ENCODE data around the gene DPH1.
"Not testable (repeated sequence)": the region's sequence is repeated elsewhere in the genome, so short reads cannot be mapped to it uniquely, and the experiment has no call there.

DPH1 gene

DNA sequence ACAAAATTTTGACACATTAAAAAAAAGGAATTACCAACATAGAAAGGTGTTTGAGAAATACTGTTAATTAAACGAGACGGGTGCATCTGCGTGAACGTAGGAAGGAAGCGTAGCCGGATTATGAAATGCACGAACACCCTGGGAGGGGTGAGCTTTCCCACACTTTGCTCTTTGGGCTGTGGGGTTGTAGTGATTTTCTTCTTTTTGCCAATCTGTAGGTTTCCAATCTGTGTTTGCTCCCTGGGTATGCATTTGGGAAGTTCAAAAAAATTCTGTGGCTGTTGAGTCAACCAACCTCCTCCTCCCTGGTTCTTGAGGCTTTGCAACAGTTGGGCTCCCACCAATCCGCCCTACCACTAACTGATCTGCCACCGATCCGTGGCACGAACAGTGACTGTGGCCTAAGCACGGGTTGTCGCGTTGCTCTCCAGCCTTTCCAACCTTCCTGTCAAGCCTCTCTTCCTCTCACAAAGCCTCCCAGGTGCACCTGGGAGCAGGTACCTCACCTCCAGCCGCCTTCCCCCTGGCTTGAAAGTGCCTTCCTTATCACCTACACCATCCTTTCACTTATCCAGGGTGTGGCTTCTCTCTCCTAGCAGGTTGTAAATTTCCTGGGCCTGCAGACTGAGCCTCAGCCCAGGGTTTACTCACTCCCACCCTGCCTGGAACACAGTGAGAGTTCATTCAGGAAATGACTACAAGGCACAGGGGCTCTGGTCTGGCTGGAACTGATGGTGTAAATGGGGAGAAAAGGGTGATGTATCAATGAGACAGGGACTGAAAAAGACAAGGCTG is 21.4 kb upstream of the DPH1 start:
- no peak for DNase-seq

DNA sequence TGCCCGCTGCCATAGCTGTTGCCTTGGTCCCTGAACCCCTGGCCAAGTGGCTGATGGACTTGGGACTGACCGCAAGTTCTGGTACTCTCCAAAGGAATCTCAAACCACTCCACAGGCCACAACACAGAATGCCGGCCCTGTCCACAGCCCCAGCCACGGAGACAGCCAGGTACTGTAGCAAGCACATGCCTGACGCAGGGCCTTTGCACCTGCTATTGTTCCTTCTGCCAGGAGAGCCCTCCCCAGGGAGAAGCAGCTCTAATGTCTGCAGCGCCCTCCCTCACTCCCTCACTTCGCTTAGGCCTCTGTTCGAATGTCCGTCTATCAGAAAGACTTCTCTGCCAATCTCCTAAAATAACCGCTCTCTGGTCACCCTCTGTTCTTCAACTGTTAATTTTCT is 20.2 kb upstream of the DPH1 start:
- no peak for DNase-seq

DNA sequence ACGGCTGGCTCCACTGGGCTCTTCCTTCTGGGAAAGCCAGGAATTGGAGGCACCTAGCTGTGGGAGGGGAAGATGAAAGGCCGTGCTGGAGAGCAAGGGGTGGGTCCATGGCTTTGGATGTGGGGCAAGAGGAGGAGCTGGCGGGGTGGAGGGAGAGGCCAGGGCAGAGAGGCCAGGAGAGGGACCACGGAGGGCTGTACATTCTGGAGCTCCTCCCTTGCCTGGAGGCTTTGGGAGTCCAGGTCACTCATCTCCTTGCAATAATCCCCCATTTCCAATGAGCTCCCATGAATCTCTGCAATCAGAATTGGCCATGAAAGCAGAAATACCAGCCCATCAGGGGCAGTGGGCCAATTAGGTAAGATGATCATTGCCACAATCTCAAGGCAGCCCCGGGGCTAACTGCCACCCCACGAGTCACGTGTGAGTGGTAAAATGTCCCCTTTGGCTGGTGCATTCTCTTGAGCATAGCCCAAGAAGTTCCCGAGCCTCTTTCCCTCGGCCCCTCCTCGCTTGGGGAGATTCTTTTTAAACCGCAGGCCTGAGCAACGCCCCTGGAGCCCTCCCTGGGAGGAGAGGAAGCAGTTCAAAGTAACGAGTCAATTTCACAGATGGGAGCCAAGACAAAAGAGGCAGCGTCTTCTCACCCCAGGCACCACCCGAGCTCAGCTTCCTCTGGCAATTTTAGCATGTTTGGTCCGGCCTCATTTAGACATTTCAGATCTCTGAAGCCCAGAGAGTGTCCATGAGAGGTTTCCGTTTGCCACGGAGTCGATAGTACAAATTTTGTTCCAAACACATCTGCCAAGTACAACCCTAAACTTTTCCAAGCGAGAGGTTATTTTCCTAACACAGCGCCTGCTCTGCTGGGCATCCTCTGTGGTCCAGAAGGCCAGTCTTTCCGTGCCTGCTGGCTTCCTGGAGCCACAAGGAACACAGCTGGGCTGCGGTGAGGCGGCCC is 18.3 kb upstream of the DPH1 start:
- DNase-seq = no peak

DNA sequence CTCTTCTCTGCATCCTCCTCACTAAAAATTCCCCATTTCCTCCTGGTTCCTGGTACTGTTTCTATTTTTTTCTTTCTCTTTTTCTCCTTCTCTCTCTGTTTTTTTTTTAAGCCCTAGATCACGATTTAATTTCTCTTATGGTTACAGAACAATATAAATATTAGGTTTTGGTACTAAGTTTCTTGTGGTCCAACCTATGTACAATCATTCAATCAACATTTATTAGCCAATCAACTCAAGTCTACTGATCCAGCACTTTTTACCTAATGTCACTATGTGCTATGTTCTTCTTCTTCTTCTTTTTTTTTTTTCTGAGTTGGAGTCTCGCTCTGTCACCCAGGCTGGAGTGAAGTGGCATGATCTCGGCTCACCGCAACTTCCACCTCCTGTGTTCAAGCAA is 17.5 kb upstream of the DPH1 start:
- DNase-seq = no peak

DNA sequence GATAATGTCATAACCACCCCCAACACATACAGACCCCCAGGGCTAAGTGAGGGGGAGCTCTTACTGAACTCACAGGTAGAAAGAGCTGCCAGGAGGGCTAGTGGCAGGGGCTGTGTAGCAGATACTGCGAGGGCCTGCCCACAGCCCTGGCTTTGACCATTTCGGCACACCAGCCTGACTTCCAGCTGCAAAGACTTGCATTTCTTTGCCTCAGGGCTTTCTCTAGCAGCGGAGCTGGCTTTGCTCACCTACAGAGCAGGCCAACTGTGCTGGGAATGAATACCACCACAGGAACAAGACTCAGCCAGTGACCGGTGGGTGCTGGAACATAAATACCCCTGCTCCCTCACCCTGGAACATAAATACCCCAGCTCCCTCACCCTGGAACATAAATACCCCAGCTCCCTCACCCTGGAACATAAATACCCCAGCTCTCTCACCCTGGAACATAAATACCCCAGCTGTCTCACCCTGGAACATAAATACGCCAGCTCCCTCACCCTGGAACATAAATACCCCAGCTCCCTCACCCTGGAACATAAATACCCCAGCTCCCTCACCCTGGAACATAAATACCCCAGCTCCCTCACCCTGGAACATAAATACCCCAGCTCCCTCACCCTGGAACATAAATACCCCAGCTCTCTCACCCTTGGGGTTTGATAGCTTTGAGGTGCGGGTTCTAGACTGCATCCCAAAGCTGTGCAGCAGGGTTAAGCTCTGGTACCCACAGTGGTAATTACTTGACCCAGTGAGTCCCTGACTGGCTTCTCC is 16.5 kb upstream of the DPH1 start:
- not testable (repeated sequence) for DNase-seq

DNA sequence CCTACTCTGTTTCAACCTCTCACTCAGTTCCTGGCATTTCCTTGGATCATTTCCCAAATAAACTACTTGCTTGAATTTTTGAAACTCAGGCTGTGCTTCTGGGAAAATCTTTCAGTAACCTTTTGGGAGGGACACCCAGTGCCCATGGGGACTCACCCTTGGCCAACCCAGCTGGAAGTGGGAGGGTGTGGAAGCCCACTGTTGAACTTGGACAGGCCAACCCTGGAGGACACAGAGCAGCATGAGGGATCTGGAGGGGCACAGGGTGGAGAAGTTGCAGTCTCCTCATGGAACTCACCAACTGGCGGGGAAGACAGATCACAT is 16.0 kb upstream of the DPH1 start:
- no peak for DNase-seq

DNA sequence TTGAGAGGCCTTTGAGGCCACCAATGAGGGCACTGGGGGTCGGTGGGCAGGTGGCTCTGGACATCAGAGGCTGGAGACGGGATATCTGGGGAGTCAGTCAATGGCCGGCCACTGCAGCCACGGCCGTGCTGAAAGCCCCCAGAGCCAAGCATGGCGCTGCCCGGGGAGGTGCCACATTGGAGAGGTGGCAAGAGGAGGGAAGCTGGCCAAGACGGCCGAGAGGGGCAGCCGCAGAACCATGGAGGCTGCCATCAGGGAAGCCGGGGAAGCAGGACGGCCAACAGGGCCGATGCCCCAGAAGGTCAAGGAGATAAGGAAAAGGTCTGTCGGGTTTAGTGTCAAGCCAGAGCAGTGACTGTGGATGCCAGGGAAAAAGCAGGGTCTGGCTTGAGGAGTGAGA is 14.6 kb upstream of the DPH1 start:
- DNase-seq = no peak

DNA sequence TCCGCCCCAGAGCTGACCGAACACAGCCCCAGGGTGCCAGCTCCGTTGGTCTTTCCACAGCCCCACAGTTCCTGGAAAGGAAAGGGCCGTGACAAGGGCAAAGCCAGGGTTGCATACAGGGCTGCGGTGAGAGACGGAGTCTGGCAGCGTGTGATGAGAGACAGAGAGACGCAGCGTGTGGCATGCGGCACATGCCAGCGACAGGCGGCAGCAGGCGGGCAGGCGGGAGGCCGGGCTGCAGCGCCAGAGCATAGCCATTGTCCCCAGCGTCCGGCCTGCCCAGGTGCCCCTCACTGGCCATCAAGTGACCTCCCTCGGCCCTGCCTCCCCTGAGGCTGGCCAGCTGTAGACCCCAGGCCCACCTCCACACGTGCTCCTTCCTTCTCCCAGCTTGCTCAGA is 13.5 kb upstream of the DPH1 start:
- no peak for DNase-seq

DNA sequence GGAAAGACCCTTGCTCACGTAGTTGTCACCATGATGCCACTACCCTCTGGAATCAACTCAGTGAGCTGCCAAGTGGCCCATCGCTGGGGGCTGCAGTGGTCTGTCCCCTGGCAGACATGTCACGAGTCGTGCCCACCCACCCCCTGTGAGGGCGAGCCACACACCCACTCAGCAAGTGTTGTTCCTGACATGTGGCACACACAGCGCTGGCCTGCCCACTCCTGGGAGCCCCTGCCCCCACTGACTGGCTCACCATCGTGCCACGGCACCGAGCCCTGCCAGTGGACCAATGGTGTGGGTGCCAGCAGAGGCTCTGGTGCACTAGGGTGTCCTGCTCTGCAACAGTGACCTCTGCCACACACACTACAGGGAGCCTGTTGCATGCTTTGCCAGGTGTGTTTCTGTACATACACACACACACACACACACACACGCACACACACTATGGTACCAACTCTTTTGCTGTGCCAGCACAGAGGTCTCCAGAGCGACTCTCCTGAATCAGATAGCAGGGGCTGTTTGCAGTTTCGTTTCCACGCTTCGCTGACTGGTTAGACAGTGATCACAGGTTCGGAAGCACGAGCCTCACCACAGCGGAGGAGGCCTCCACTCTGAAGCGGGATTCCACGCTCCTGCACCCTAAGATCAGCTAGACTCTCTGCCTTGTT is 12.5 kb upstream of the DPH1 start:
- no peak for DNase-seq

DNA sequence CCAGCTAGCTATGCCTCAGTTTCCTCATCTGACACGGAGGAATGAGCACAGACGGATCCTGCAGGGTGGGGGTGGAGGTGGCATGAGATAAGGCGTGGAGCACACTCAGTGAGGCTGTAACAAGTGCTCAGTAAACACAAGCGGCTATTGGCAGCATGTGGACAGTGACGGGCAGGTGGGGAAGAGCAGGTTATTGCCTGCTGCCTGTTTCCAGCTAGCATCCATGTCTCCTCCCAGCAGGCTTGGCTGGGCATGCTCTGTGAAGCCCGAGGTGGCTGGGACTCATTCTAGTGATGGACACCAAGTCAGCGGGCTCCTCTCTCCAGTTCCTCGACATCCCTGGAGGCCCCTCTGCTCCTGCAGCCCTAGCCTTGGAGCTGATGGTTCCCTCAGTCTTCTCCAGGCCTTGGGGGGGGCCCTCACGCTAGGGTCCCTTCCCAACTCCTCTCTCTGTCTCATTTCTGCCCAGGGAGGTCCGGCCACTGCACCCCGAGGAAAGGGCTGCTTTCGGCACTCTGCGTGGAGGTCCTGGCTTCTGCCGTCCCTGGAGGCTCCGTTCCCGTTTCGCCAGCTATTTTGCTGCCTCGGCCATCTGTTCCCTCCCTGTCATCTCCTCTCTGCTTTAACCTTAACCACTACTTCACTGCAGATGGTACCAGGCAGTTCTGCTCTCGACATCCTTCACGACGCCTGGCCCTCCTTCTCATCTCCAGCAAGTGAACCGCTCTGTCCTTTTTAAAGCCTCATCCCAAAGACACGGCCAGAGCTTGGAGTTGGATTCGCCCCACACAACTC is 11.0 kb upstream of the DPH1 start:
- peak; percentile 13 for DNase-seq

DNA sequence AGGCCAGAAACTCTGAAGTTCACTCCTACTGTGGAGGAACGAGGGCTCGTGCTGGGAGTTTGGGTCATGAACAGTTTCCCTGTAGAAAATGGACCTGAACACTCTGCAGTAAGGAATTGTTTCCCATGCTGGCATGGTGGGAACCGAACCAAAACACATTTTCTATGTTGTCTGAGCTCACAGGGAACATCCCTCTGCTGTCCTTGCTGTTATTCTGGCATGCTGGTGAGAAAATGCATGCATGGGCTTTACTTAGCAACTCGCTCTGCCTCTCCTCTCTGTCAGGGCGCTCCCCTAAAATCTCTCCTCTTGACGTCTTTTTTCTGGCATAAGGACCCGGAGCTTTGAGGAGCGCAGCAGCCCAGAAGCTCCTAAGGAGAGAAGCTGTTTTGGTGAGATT is 10.2 kb upstream of the DPH1 start:
- DNase-seq = no peak

DNA sequence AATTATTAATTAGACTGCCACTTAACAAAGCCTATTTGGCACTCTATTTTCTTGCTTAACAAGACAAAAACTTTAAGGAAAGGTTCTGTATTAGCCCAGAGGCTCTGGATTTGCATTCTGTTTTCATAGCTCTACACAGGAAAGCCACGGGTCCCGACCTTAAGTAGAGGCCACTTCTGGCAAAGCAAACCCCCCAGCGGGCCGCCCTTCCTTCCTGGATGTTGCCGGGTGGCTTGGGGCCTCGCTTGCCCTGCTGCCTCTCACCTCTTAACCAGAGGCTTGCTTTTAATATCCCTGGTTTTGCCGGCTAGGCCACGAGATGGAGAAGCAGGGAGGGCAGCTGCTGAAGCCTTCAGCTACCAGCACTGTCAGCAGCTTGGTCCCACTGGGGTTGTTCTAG is 9.2 kb upstream of the DPH1 start:
- DNase-seq = no peak

DNA sequence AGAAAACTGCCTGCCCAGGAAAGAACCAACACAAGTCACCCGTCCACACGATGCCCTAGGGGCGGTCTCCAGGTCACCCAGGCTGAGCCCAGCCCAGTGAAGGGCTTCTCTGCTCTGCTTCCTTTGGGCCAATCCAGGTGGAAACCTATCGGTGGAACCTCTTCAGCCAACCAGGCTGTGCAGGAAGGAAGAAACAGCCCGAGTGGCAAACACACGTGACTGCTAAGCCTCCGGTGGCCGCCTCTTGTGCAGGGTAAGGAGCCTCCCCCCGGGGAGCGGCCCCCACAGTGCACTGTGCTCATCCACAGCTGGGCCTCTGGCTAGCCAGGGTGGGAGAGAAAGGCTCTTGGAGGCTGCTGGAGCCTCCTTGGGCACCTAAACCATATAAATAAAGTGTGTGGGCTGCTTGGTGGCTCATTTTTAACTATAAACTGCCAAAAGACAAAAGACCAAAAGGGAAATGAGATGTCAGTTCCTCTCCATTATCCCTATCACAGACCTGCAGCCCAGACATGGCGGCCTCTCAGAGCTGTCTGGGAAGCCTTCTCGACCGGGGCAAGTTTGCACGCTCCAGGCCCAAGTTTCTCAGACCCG is 7.2 kb upstream of the DPH1 start:
- DNase-seq = no peak

DNA sequence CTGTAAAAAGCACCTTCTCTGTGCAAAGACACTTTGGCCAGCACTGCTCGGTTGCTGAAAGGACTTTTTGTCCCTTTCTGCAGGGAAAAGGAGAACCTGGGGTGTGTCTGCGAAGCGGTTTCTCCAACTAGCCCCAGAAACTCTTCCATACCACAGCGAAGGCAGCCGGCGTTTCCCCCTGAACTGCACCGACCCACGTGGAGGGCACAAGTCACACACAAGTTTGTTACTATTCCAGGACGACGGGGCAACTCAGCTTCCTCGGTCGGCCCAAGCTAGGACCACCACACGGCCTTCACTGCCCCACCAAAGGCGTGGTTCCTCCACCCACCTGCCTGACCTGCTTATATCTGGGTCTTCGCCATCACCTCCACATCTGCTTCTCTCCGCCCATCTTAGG is 6.7 kb upstream of the DPH1 start:
- no peak for DNase-seq

DNA sequence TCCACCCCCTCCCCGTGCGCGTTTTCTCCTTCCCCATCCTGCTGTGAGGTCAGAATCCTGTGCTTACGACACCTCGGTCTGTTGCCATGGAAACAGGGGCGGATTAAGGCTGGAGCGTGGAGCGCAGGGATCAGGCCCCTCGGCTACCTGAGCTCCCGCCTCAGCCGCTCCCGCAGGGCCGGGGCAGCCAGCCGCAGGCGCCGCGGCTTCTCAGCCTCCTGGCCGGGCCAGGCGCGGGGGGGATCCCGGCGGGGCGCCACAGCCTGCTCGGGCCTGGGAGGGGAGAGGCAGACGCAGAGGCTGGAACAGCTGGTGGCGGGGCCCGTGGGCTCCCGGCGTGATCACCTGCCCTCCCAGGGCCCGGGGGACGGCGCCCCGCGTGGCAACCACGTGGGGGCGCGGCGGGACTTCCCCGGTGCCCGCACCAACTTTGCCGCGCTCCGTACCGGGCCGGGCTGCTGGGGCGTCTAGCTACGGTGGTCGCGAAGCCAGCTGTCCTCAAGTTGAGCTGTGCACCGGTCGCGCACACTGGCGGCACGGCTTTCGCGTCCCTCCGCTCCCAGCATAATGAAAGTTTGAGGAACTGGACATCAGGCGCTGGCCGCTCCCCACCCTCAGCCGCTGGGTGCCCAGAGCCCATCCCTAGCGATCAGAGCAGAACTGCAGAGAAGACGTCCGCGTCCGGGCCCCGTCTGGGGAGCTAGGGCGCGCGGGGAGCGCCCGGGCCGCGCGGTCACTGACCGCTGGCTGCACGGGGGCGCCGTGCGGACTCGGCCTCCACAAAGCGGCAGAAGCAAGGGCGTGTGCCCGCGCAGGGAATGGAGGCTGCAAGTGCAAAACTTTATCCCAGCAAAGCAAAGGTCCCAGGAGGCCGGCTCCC is 6.0 kb upstream of the DPH1 start:
- no peak for DNase-seq

DNA sequence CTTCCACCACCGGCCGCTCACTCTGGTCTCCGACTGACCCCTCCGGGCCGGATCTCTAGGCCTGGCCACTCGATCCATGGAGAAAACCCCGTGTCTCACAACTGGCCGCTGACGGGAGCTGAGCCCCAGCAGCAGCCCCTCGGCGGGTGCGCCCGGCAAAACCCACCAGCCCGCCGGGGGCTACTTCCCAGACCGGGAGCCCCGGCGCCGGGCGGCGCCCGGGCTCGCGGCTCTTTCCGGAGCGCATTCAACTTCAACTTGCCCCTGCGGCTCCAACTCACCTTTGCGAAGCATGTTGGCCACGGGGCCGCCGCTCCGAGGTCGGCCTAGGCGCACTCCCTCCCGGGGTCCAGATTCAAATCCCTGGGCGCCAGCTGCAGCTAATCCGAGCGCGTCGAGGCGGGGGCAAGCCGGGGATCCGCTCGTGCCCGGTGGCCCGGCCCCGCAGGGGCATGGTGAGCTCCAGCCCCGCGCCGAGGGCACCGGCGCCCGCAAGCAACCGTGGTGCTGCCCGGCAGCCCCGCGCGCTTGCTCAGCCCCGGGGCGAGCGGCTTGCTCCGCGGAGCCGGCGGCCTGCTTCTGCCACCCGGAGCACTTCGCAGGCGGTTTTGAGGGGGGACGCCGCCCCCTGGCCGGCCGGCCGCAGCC is 5.3 kb upstream of the DPH1 start:
- DNase-seq = no peak

DNA sequence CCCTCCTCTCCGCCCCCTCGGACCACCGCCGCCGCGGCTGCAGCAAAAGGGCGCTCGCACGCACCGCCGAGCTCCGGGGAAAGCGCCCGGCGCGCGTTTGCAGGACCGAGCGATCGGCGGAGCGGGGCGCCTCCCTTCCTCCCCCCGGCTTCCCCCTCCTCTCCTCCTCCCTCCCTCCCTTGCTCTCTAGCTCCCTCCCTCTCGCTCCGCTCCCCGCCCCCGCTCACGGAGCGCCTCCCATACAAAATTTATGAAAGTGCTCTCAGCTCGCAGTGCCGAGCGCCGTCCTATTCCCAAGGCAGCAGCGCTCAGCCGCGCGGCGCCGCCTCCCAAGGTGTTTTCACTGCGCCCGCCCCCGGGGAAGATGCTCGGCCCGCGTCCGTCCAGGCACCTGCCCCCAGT is 4.7 kb upstream of the DPH1 start, which contains the start of gene RTN4RL1:
RTN4RL1 (minus strand) TSS at position 115 of the 402 bp plus-strand sequence. CDS start 469 bp downstream, outside the sequence.
- no peak for DNase-seq

DNA sequence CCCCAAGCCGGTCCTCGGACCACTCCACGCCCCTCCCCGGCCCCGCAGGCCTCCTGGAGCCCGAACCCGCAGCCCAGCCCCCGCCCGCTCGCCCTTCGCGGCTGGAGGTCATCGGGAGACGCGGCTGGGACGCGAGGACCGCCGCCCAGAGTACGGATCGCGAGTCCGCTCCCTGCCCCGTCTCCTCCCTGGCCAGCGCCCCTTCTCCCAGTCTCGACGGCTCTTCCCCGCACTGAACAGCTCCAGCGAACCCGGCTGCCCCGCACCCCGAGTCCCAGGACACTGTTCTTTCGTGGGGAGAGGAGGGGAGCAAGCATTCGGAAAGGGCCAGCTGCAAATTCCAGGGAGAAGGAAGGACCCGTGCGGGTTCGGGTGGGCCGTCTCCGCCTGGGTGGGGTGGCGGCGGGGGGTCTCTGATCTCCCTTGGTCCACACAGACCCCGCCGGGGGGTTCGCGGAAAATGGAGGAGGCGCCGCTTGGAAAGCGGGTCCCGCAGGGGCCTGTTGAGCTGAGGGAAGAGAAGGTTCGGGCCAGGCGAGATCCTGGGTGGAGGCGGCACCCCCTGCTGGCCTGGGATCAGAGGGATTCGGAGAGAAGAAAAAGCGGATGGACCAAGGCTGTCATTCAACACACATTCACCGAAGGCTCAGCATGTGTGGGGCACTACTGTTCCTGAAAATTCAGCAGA is 4.2 kb upstream of the DPH1 start:
- DNase-seq = no peak

DNA sequence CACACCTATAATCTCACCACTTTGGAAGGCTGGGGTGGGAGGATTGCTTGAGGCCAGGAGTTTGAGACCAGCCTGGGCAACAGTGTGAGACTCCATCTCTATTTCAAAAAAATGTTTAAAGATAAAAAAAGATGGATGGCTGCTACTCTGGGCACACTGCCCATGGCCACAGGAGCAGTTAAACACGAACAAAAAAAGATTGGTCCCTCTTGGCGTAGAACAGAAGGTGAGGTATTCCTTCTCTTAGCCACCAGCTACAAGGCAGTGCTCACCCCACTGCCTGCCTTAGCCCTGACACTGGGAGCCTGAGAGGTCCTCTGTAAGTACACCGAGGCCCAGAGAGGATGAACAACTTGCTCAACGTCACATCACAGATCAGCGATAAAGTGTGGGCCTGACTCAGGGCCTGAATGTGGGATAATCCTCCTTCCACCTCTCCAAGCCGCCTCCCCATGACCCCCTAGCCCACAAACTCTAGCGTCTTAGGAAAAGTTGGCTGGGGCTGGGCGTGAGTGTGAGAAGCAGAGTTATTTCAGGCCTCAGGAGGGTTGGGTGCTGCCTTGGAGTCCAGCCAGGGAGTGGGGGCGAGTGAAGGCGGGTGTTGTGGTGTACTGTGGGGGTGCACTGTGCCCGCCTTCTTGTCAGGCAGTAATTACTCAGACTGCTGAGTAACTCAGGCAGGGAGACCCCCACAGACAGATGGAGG is 2.3 kb upstream of the DPH1 start:
- DNase-seq = no peak
